ENCODE data around the gene ARHGAP25.
A peak's percentile ranks its signal among the peaks of the same experiment; 100 is the strongest.

Gene ARHGAP25

GRCh38 chr2:68716604-68717304 is 17.9 kb upstream of the ARHGAP25 start:
- peak; percentile 63 for FAIRE-seq
- no peak for DNase-seq (ENCODE audit: insufficient read length, low spot score)

GRCh38 chr2:68717305-68717661 is 17.3 kb upstream of the ARHGAP25 start:
- FAIRE-seq (no peak), DNase-seq (ENCODE audit: insufficient read length, low spot score) (no peak)

GRCh38 chr2:68719912-68720311 is 14.7 kb upstream of the ARHGAP25 start:
- FAIRE-seq = no peak
- no peak for DNase-seq (ENCODE audit: insufficient read length, low spot score)

GRCh38 chr2:68720665-68721064 is 13.9 kb upstream of the ARHGAP25 start:
- DNase-seq (ENCODE audit: insufficient read length, low spot score) = no peak
- FAIRE-seq = no peak

- DNase-seq (ENCODE audit: insufficient read length, low spot score) (no peak), FAIRE-seq (no peak)
These were observed 13.0 kb upstream of the ARHGAP25 start for GRCh38 chr2:68721482-68722101.

GRCh38 chr2:68722712-68723111 is 11.9 kb upstream of the ARHGAP25 start:
- no peak for FAIRE-seq

GRCh38 chr2:68723181-68723580 is 11.4 kb upstream of the ARHGAP25 start:
- FAIRE-seq (no peak), DNase-seq (ENCODE audit: insufficient read length, low spot score) (no peak)

More at GRCh38 chr2:68722712-68723111, 11.9 kb upstream of the ARHGAP25 start:
- DNase-seq (ENCODE audit: insufficient read length, low spot score) = no peak

GRCh38 chr2:68726100-68726499 is 8.5 kb upstream of the ARHGAP25 start:
- FAIRE-seq (no peak), DNase-seq (ENCODE audit: insufficient read length, low spot score) (no peak)

GRCh38 chr2:68726608-68727367 is 7.8 kb upstream of the ARHGAP25 start:
- no peak for FAIRE-seq
- no peak for DNase-seq (ENCODE audit: insufficient read length, low spot score)

GRCh38 chr2:68727683-68728375 is 6.8 kb upstream of the ARHGAP25 start:
- DNase-seq (ENCODE audit: insufficient read length, low spot score) (no peak), FAIRE-seq (no peak)

GRCh38 chr2:68730828-68731227 is 3.8 kb upstream of the ARHGAP25 start:
- DNase-seq (ENCODE audit: insufficient read length, low spot score) = no peak
- FAIRE-seq = no peak

GRCh38 chr2:68732036-68732932 is 2.3 kb upstream of the ARHGAP25 start:
- no peak for FAIRE-seq
- DNase-seq (ENCODE audit: insufficient read length, low spot score) = no peak

GRCh38 chr2:68733365-68733764 is 1.2 kb upstream of the ARHGAP25 start:
- peak; percentile 31 for FAIRE-seq
- DNase-seq (ENCODE audit: insufficient read length, low spot score) = no peak

GRCh38 chr2:68734176-68734575 is 435 bp upstream of the ARHGAP25 start:
- DNase-seq (ENCODE audit: insufficient read length, low spot score) (no peak), FAIRE-seq (no peak)

GRCh38 chr2:68736086-68736485 is 1.5 kb downstream of the ARHGAP25 start:
- no peak for FAIRE-seq
- no peak for DNase-seq (ENCODE audit: insufficient read length, low spot score)

- FAIRE-seq (no peak), DNase-seq (ENCODE audit: insufficient read length, low spot score) (no peak)
These were observed 3.1 kb downstream of the ARHGAP25 start for GRCh38 chr2:68737711-68738110.

GRCh38 chr2:68738906-68739594 is 4.4 kb downstream of the ARHGAP25 start:
- DNase-seq (ENCODE audit: insufficient read length, low spot score) = no peak
- no peak for FAIRE-seq

GRCh38 chr2:68739595-68740399 is 5.2 kb downstream of the ARHGAP25 start:
- FAIRE-seq = no peak
- no peak for DNase-seq (ENCODE audit: insufficient read length, low spot score)

- FAIRE-seq (no peak), DNase-seq (ENCODE audit: insufficient read length, low spot score) (no peak)
These were observed 5.8 kb downstream of the ARHGAP25 start for GRCh38 chr2:68740400-68740914.

Measured in HTR-8/SVneo (cell line).